ENCODE data around the gene KEAP1.
"Not testable (repeated sequence)": the region's sequence is repeated elsewhere in the genome, so short reads cannot be mapped to it uniquely, and the experiment has no call there.

KEAP1 gene

GRCh38 chr19:10503002-10503789 is at the start of gene KEAP1:
TSS of gene KEAP1 (minus strand) at chr19:10503356. CDS start at chr19:10500033, 3,323 bp downstream.
- peak; percentile 3 for DNase-seq

GRCh38 chr19:10552510-10553053 is 49.4 kb upstream of the KEAP1 start:
- no peak for DNase-seq

- DNase-seq = no peak
Observed at GRCh38 chr19:10551698-10552301, 48.6 kb upstream of the KEAP1 start.

- DNase-seq = not testable (repeated sequence)
Observed at GRCh38 chr19:10551006-10551405, 47.9 kb upstream of the KEAP1 start.

GRCh38 chr19:10550336-10550735 is 47.2 kb upstream of the KEAP1 start:
- DNase-seq = no peak

- no peak for DNase-seq
Observed at GRCh38 chr19:10549733-10550132, 46.6 kb upstream of the KEAP1 start.

- no peak for DNase-seq
Observed at GRCh38 chr19:10548746-10549276, 45.7 kb upstream of the KEAP1 start.

GRCh38 chr19:10546817-10547216 is 43.7 kb upstream of the KEAP1 start:
- no peak for DNase-seq

- no peak for DNase-seq
Observed at GRCh38 chr19:10544753-10545251, 41.6 kb upstream of the KEAP1 start.

GRCh38 chr19:10544242-10544752 is 41.1 kb upstream of the KEAP1 start:
- no peak for DNase-seq

GRCh38 chr19:10543420-10544241 is 40.5 kb upstream of the KEAP1 start, which contains the start of gene ATG4D:
TSS of gene ATG4D (plus strand) at chr19:10543904. CDS start at chr19:10544091, 187 bp downstream.
- DNase-seq = peak; percentile 23

- DNase-seq = no peak
Observed at GRCh38 chr19:10543059-10543419, 39.9 kb upstream of the KEAP1 start.

GRCh38 chr19:10539016-10539415 is 35.9 kb upstream of the KEAP1 start:
- DNase-seq = not testable (repeated sequence)

GRCh38 chr19:10538204-10538983 is 35.2 kb upstream of the KEAP1 start:
- no peak for DNase-seq

- no peak for DNase-seq
Observed at GRCh38 chr19:10537668-10538067, 34.5 kb upstream of the KEAP1 start.

- DNase-seq = no peak
Observed at GRCh38 chr19:10535613-10536012, 32.5 kb upstream of the KEAP1 start.

GRCh38 chr19:10533646-10534386 is 30.7 kb upstream of the KEAP1 start:
- DNase-seq = no peak

GRCh38 chr19:10532457-10532856 is 29.3 kb upstream of the KEAP1 start:
- no peak for DNase-seq

- not testable (repeated sequence) for DNase-seq
Observed at GRCh38 chr19:10526887-10527286, 23.7 kb upstream of the KEAP1 start.

- no peak for DNase-seq
Observed at GRCh38 chr19:10525636-10526035, 22.5 kb upstream of the KEAP1 start.

GRCh38 chr19:10523135-10523636 is 20.0 kb upstream of the KEAP1 start:
- no peak for DNase-seq

Measured in NCI-H2227 treated with DMSO at 0.1 percent for 48 hours (cell line).